CD4-positive, alpha-beta T cell treated with Interleukin-6 at 100 ng/mL for 8 hours (primary cell): ENCODE results near the gene KRTAP12-1.

Experiments
- DNase-seq: peaks from one replicate; pipeline ENCODE4 v3.0.0-alpha.2; 2020; ENCODE audit warnings: mixed read lengths, low spot score

KRTAP12-1 gene

DNA sequence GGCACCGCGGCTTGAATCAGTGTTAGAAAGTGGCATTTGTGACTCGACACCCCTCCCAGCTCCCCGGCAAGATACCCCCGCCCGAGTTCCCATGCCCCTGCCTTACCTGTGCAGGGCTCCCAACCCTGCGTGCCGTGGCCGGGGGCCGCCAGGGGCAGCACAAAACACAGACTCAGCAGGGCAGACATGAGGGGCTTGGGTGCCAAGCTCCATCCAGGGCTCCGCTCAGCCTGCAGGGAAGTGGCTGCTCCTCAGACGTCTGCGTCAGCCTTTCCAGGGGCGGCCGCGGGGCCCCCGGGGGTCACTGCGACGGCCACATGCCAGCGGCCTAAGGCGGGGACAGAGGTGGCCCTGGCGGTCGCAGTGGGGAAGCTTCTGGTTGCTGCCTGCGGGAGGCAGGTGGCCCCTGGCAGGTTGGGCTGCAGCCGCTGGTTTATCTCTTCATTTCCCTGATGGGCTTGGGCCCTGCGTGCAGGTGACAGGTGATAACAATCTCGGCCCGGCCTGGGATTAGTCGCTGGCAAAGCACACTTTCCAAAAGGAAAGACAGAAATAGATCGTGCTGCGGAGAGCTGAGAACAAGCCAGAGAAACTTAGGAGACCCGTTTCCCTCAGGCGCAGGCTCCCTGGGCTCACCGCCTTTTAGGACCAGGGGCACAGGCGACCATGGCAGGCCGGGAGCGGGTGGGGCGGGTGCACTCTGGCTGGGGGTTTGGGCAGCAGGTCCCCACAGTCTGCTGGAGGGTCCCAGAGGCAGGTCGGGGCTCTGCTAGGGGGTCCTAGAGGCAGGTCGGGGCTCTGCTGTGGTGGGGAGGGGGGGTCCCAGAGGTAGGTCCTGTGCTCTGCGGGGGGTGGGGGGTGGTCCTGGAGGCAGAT is 29.6 kb upstream of the KRTAP12-1 start, which contains the start of gene TSPEAR:
TSPEAR (minus strand) TSS at position 246 of the 876 bp plus-strand sequence; CDS start at position 188, 58 bp downstream.
- no peak for DNase-seq

- no peak for DNase-seq
These were observed 28.9 kb upstream of the KRTAP12-1 start for GRCh38 chr21:44710756-44711326.

DNA sequence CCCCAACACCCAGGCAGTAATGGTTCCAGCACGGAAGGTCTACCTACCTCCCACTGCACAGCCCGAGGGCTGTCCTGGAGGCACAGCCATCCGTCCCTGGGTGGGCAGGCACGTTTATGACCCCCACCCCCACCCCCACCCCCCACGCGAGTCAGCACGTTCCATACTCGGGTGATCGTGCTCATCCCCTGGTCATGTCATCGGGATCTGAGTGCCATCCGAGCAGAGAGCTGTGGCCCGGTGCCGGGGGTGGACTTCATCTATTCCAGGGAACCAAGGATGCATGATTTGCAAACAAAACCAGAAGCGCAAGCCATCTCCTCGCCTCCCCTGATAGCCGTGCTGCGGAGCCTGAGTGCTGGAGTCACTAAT is 28.3 kb upstream of the KRTAP12-1 start:
- DNase-seq = no peak

DNA sequence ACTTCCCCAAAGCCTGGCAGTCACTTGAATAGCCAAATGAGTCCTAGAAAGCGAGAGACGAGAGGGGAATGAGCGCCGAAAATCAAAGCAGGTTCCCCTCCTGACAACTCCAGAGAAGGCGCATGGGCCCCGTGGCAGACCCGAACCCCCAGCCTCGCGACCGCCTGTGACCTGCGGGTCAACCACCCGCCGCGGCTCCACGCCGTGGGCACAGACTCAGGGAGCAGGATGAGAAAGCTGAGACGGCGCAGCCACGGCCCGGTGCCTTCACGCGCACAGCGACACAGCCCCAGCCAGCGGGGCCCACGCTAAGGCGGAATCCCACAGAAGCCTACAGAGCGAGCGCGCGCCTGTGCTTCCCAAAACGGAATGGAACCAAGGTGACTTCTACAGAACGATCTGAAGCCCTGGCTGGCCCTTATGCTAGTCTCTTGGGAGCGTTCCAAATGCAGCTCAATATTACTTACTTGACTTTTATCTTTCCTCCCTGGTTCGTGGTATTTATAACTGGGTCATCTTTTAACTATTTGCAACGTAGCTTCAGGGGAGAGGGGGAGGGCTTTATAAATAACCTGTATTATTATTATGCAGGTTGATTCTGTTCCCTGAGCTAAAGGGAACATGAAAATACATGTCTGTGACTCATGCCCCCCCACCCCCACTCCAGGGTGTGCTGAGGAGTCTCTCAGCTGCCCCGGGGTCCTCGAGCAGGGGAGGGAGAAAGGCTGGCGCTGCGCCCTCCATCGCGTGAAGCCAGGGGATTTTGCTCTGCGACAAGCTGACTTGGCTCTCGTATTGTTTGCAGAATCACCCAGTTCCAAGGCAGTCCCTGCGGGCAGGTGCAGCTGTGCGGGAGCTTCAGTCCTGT is 27.7 kb upstream of the KRTAP12-1 start:
- DNase-seq = no peak

DNA sequence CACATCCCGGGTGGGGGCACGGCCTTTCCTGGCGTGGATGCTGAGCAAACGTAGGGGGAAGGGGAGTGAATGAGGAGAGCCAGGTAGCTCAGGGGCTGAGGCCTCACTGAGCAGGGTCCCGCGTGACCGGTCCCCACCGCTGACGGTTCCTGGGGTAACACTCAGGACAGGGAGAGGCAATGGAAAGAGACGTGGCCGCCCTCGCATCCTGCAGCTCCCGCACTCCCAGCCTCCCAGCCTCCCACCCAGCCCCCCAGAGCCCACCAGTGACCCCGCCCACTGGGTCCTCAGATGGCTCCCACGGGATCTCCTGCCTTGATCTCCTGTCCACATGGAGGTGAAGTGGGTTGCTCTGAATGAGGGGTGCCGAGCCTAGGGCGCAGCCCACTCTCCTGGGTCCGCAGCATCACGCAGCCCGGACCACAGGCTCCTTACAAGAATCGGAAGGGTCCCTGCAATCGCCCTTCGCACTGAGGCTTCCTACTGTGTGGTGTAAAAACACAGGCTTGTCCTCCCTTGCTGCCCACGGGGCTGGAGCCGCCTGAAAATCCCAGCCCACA is 27.0 kb upstream of the KRTAP12-1 start:
- DNase-seq = no peak

GRCh38 chr21:44708213-44708865 is 26.4 kb upstream of the KRTAP12-1 start:
- no peak for DNase-seq

GRCh38 chr21:44706706-44707581 is 25.0 kb upstream of the KRTAP12-1 start:
- no peak for DNase-seq

DNA sequence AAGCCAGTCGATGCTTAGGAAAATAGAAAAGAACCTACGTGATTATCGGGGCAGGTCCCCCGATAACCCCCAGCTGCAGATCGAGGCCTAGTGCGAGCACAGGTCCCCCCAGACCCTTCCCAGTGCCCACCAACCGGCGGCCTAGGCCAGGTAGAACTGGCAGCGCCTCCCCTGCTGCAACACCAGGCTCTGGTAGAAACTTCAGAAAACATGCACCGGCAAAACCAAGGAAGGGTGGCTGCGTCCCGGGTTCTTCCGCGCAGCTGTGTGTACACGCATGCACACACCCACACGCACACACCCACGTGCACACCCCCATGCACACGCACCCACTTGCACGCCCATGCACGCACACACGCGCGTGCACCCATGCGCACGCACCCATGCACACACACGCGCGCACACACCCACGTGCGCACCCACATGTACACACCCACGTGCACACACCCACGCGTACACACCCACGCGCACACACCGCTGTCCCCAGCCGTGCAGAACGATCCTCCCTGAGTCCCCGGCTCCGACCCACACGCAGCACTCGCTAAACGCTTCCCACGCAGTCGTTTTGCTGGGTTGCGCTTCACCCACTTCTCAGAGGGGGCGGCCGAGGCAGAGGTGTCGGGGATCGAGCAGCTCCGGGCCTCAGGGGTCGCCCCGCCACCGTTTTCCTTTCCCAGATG is 24.2 kb upstream of the KRTAP12-1 start:
- DNase-seq = no peak

DNA sequence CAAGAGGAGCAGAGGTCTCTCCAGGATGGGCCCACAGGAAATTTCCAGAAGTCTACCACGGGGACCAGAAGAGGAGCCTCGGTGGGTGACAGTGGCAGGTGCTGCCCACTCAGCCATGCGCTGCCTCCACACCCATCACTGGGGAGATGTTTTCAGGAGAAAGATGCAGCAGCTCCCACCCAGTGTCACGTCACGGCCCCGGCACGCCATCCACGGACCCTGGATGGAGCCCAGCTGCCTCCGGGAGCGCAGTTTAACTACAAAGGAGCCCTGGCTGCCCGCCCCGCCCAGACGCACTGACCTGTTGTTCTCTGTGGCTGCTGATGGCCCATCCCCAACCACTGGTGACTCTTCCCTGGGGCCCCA is 22.7 kb upstream of the KRTAP12-1 start:
- DNase-seq = no peak

- no peak for DNase-seq
These were observed 22.0 kb upstream of the KRTAP12-1 start for GRCh38 chr21:44703731-44704635.

GRCh38 chr21:44702973-44703730 is 21.2 kb upstream of the KRTAP12-1 start:
- no peak for DNase-seq

DNA sequence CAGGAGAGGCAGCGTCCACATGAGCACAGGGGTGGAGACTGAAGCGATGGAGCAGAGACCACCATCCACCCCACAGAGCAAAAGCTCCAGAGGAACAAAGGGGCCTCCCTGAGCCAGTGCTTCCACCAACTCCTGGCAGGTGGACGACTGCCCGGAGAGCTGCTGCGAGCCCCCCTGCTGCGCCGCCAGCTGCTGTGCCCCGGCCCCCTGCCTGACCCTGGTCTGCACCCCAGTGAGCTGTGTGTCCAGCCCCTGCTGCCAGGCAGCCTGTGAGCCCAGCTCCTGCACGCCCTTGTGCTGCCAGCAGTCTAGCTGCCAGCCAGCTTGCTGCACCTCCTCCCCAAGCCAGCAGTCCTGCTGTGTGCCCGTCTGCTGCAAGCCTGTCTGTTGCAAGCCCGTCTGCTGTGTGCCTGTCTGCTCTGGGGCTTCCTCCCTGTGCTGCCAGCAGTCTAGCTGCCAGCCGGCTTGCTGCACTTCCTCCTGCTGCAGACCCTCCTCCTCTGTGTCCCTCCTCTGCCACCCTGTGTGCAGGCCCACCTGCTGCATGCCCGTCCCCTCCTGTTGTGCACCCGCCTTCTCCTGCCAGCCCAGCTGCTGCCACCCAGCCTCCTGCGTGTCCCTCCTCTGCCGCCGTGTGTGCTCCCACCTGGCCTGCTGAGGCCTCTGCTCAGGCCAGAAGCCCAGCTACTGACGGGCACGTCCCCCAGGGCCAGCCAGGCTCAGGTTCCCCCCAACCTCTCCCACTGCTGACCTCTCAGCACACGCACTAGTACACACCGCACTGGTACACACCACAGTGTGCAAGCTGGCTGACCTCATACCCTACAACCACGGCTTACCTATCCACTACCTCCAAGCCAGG is 20.4 kb upstream of the KRTAP12-1 start:
- DNase-seq = no peak

DNA sequence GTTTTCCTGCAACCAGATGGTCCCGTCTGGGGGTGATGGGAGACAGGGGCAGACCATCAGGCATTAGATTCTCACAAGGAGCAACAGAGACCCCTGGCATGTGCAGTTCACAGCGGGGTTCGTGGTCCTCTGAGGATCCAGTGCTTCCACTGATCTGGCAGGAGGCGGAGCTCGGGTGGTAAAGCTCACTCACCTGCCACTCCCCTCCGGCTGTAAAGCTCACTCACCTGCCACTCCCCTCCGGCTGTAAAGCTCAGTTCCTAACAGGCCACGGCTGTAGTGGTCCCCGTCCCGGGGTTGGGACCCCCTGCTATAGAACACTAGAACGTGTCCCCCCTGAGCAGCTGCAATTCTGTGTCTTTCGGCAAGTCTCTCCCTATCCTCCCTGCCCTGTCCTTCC is 19.6 kb upstream of the KRTAP12-1 start:
- no peak for DNase-seq

DNA sequence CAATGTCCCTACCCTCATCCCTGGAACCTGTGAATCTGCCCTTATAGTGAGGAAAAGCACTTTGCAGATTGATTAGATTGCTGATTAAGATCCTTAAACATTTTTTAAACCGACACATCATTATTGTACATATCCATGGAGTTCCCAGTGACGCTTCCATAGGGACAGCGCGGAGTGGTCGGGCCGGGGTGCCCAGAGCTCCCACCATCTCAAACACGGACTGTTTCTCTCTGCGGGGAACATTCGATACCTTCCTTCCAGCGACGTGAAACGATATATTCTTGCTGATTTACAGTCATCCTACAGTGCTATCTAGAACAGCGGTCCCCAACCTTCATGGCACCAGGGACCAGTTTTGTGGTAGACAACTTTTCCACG is 19.0 kb upstream of the KRTAP12-1 start:
- no peak for DNase-seq

DNA sequence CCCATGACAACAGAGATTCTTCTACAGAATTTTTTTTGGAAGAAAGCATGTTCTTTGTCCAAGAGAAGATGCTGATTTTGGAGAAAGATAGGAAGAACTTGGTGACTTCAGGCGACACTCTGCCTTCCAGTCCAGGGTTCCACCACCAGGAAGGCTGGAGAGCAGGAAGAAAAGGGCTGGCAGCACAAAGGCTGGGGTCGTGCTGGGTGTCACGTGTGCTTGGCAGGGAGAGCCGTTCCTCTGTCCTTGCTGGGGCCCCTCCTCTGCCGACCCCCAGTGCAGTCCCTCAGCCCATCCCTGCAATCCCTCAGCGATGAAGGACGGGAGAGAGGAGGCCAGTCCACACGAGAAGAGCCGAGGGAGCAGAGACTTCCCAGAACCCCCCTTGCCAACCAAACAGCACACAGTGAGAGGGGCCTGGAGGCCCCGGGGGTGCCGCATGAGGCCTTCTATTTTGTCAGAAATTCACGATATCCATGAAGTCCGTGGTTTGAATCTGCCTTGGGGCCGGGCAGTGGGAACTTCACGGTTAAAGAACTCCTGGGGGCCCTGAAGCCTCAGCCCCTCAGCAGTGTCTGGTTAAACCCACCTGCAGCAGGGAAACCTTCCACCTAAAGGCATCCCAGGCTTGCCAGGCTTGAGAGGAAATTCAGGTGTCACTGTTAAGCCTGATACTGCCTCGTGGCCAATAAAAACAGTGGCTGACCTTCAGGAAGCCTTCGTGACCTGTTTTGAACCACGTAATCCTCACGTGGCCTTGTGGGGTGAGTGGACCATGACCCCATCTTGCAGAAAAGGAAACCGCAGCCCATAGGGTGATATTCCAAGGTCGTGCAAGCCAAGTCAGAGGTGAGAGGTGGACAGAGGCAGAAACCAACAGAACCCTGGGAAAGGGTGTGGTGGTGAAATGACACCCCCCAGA is 18.4 kb upstream of the KRTAP12-1 start:
- no peak for DNase-seq

GRCh38 chr21:44699502-44700001 is 17.6 kb upstream of the KRTAP12-1 start:
- DNase-seq = no peak
